ENCODE results near the gene ITPR2.
"Not testable (repeated sequence)": the region's sequence is repeated elsewhere in the genome, so short reads cannot be mapped to it uniquely, and the experiment has no call there.

The ITPR2 gene

GRCh38 chr12:26445909-26446308, 387.1 kb downstream of the ITPR2 start:
- DNase-seq (no peak), ATAC-seq (no peak)

GRCh38 chr12:26443309-26443708, 389.7 kb downstream of the ITPR2 start:
- ATAC-seq, result no peak

DNA sequence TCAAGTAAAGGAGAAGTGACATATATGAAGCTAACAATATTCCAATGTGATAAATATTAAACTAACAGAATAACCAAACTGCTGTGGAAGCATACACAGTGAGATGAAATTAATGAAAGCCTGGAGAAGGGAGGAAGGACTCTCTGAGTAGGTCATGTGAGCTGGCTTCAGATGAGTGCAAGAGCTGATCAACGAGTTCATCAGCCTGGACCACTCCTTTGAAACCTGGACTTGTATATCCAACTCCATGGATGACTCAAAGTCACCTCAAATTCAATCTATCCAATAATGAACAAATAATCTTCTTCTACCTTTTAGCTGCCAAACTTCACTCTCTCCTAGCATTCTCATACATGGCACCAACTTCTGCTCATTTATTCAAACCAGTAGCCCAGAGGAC, 391.6 kb downstream of the ITPR2 start:
- DNase-seq, result no peak
- no peak for ATAC-seq

More at GRCh38 chr12:26443309-26443708, 389.7 kb downstream of the ITPR2 start:
- DNase-seq, result no peak

DNA sequence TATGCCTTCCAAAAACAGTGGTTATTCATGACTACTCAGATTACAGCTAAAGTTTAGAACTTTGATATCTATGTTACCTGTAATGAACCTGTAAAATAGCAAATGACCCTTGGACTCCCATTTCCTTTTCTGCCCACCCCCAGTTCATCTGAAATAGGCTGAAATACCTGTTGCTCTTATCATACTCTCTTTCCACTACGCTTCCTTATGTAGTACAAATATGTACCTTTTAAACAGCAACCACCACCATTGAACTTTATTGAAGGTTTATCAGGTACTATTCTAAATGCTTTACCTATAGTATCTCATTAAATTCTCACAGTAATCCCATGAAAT, 398.0 kb downstream of the ITPR2 start:
- DNase-seq (no peak), ATAC-seq (no peak)

DNA sequence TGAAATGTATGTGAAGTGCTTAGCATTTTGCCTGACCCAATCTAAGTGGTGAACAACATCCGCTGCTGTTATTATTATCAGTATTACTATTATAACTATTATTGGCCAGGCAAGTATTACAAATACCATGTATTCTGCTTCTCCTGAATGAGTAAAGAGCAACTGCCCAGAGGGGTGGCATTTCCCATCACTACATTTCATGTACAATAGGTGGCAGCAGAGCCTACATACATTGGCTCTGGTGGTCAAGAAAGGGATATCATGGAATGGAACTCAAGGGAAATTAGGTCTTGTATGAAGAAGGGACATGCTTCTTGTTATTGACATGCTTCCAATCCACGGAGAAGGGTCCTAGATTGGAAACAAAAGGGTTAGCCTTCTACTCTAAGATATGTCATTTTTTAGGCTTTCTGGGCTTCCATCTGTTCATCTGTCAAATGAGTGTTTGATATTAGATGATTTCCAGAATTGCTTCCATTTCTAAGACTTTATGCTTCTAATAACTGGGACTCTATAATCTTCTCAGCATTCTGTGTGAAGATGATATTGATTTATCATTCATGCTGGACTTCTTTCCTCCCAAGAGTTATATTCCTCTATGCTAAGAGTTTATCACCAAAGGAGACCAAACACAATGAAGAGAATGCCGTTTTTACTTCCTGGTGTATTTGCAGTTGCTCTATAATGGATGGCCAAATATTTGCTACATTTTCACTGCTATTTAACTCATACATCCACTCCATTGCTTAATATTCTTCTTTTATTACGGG, 398.5 kb downstream of the ITPR2 start:
- no peak for DNase-seq

DNA sequence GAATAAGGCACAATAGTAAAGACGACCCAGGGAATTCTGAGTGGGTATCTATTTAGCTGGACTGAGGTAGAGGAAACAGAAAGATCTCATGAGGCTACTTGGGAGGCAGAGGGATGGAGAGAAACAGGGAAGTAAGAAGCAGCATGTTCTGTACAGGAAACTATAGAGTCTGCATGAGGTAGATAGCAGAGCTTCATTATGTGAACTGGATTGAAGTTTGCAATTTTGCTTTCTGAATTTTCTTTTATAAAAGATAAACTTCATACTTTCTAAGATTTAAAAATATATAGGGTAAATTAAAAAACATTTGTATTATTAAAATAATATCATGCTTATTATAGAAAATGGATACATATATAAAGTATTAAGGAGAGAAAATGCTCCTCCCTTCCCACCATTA, 399.3 kb downstream of the ITPR2 start:
- not testable (repeated sequence) for ATAC-seq, DNase-seq

More for the DNA sequence above, 398.5 kb downstream of the ITPR2 start:
- peak; percentile 14 for ATAC-seq

DNA sequence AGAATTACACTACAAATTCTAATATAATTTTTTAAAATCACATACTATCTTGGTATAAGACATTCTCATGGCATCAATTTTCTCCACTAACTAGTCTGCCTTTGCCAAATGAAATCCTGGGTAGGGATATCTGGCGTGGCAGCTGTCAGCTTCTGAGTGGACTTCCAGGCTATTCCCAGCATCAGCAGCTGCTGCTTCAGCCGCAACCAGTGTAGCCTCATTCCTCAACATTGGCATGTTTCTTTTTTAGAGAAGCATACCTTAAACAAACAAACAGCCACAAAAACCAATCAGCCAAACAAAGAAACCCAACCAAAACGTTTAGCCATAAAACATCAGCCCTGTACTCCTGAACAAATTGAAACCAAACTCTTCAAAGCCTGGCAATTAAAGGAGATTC, 401.8 kb downstream of the ITPR2 start:
- ATAC-seq, result no peak
- DNase-seq, result no peak

- not testable (repeated sequence) for ATAC-seq, DNase-seq
Observed at GRCh38 chr12:26430596-26430995, 402.4 kb downstream of the ITPR2 start.

DNA sequence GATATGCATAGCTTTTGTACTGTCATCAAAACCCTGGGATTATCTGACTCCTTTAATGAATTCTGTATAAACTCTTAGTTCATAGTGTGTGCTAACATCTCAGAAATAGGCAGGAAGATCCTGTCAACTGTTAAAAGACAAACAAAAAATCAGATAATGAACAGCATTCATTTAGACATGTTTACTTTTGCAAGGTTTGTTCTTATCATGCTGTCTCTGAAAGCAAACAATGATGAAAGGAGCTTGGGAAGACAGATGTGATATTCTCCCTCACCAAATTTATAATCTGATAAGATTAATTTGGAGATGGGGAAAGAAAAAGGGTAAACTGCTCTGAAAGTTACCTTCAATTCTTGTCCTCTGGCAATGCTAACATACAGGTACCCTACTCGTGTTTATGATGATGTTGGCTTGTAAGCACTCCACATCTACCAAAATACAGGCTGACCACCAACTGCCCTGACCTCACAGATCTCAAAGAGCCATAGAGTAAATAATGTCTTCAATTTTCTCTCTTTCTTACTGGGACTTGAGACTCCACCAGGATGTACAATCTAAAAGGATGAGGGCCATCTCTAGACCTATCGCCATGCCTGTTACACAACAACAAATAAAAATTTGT, 403.8 kb downstream of the ITPR2 start:
- no peak for DNase-seq
- no peak for ATAC-seq

DNA sequence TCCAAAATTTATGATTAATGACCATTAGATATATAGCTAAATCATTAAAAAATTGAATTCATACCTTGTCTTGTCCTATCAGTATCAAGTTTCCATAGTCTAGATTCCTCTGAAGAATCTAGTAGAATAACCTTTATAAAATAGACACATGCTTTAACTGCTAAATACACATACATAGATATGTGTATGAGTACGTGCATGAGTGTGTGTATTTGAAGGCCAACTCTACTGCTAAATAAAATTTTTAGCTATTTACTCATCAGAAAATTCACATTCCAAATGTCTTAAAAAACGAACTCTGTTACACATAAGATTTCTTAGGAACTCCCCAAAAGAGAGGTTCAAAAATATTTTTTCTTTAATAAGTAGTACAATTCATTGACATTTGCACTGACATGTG, 404.6 kb downstream of the ITPR2 start:
- ATAC-seq, result no peak
- DNase-seq, result no peak

DNA sequence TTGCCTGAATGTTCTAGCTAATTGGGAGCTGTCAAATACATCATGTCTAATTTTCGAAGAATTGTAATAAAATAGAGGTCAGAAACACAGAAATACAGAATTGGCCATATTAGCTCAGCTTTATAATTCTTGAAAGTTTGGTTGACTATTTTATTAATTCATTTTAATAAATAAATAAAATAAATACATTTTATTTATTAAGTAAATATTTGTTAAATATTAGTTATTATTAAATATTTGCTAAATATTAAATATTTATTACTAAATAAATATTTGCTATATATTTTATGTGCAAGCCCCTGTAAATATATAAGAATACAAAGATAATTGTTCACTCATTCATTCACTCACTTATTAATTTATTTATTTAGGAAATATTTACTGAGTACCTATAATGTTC, 406.3 kb downstream of the ITPR2 start:
- ATAC-seq, result no peak
- DNase-seq, result no peak

DNA sequence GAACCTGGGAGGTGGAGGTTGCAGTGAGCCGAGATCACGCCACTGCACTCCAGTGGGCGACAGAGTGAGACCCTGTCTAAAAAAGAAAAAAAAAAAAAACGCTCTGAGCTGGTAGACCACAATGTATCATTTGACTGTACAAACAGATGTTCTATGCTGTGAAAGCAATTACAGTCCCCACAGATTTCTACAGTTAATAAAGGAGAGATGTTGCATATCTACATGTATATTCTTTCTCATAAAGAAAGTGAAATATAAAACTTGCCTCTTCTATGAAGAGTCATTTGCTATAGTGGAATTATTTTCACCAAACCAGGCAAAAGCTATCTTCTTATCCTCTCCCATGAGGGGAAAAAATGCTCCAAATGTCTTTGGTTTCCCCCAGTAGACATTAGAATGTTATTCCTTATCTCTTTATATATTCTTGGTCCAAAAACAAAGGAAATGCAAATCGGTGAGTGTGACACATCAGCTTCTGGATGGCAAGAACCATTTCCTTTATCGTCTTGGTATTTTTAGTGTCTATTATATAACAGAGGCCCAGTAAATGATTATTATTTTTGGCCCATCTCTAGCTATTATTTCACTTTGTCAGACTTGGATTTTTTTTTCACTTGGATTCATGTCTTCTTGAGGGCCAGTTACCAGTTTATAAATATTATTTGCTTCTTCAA, 407.3 kb downstream of the ITPR2 start:
- DNase-seq, result no peak
- ATAC-seq, result no peak

DNA sequence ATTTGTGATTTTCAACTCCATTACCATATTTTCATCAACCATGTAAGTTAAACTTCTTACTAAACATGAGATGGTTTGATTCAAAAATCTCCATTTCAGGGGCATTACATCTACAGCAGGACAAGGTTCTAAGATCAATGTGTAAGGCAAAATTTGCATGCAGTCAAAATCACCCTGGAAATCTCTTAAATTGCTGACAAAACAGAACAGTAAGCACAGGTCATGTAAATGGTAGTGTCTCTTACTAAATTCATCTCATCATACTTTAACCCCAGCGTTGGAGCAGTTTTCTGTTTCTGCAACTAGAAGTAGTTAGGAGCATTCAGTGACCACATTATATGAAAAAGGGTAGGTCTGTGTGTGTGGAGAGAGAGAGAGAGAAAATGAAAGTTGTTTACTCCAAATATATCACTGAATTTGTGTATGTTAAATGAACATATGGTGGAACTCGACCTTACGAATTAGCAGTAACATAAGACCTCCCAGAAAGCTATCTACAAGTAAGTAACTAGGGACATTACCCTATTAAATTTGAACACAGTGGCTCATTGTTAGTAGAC, 410.1 kb downstream of the ITPR2 start:
- ATAC-seq (no peak), DNase-seq (no peak)

DNA sequence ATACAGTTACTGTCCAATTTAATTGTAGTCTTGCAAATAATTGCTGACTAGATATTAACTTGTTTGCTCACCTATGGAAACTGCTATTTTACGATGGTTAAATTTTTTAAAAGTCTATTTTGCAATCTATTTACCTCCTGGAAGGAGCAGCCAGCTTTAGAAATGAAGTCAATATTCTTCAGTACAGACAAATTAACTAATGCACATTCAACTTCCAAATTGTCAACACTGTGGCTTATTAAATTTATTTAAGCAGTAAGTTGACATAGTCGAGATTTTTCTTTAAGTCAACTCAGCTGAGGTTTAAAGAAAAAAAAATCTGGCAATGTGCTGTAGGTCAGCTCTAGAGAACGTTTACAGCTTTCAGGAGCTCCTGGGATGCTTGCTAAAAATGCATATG, 416.4 kb downstream of the ITPR2 start:
- no peak for DNase-seq

DNA sequence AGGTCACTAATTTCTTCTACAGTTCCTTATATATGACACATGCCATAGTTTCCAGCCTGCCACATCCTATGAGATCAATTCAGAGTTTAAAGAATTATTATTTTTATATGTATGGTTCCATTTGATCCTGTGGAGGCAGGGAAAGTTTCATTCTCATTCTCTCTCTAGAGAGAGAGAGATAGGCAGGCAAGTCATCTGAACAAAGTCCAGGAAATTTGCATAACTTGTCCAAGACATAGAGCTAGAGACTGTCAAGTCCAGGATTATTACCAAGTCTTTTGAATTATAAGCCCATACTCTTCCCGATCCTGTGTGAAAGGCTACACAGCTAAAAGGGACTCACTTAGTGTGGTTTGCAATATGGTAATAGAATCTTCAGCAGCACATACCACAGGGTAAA, 422.3 kb downstream of the ITPR2 start:
- DNase-seq, result no peak
- no peak for ATAC-seq

More for the DNA sequence above, 416.4 kb downstream of the ITPR2 start:
- no peak for ATAC-seq

GRCh38 chr12:26406813-26407212, 426.2 kb downstream of the ITPR2 start:
- ATAC-seq, result no peak

GRCh38 chr12:26406391-26406790, 426.6 kb downstream of the ITPR2 start:
- no peak for DNase-seq
- ATAC-seq, result no peak

More at GRCh38 chr12:26406813-26407212, 426.2 kb downstream of the ITPR2 start:
- no peak for DNase-seq

GRCh38 chr12:26403601-26404000, 429.4 kb downstream of the ITPR2 start:
- no peak for DNase-seq
- ATAC-seq, result no peak

DNA sequence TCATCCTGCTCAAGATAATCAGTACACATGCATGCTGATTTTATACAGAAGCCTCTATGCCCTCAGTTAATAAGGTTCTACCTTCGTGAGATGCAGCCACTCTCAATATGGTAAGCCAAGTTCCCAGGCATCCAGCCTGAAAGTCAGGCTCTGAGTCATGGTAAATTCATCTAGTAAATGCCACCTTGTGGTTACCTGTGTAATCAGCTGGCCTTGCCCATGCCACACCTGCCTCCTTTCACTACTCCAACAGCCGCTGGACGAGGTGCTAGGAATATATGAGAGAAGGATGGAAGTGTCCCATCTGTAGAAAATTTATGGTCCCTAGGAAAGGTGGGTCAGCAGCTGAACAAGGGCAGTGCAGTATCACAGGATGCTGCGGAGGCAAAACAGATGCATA, 430.3 kb downstream of the ITPR2 start:
- no peak for DNase-seq
- ATAC-seq, result no peak

- DNase-seq (no peak), ATAC-seq (no peak)
Observed at GRCh38 chr12:26401874-26402273, 431.1 kb downstream of the ITPR2 start.

DNA sequence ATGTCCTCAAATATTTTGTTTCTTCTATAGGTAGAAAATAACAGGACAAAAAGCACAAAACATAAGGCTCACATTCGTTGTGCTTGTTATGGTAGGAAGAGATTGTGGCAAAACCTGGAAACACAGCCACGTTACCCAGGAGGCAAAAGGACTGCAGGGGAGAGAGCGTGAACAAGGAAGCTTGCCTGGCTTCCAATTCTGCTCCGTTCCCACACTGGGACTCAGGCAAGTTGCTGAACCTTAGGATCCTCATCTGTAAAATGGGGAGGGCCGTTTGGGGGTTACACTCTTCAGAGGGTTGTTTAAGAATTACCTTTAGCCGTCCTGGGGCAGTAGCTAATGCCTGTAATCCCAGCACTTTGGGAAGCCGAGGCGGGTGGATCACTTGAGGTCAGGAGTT, 432.4 kb downstream of the ITPR2 start:
- no peak for DNase-seq
- no peak for ATAC-seq

- no peak for DNase-seq
- no peak for ATAC-seq
Observed at GRCh38 chr12:26399381-26399780, 433.6 kb downstream of the ITPR2 start.

- ATAC-seq (no peak), DNase-seq (no peak)
Observed at GRCh38 chr12:26396402-26396801, 436.6 kb downstream of the ITPR2 start.
